GM18499 (cell line): ENCODE results near the gene SAMHD1.
"Not testable (repeated sequence)": the region's sequence is repeated elsewhere in the genome, so short reads cannot be mapped to it uniquely, and the experiment has no call there.

ENCODE experiments used
- ATAC-seq: cut with Tn5 transposase; IDR thresholded peaks from one replicate; pipeline ENCODE4 v1.9.1; 2021; ENCODE audit warnings: moderate number of reproducible peaks; ENCODE audit not compliant: insufficient read depth, unreplicated experiment

SAMHD1 gene

DNA sequence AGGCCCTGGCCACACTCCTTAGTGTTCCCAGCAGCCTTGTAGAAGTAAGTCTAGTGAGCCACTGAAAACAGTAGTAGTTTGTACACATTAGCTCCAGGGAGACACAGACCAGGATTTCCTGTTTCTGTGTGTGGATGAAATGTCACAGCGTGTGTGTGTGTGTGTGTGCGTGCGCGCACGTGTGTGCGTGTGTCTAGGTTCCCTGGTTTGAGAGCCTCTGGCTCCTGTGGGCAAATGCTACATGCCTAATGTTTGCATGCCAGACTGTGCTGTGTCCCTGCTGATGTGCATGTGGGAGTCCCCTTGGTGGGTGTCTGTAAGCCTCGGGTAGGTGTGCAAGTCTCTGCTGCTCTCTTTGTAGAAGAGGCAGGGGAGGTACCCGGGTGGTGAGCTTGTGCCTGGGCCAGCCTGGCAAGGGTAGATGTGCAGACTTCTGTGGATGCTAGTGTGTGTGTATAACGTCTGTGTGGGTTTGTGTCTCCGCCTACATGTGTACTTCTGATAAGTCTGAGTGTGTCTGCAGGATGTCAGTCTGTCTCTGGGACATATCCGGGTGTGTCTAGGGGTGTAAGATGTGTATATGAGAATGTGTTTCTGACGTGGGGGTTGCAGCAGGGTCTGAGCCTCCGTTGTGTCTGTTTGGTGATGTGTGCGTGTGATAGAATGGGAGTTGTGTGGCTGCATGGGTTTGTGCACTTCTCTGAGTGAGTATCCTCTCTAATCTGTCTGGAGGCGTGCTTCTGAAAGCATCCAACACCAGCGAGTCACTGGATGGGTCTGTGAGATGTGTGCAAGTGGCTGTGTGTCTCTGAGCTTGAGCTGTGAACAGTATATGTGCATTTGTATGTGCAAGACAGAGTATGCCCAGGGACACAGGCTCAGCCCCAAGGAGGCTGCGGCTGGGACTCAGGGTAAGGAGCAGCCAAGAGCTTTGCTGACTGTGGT lies 94.5 kb downstream of the SAMHD1 start:
- ATAC-seq = no peak

- ATAC-seq = no peak
Observed at GRCh38 chr20:36856195-36856594, 95.3 kb downstream of the SAMHD1 start.

DNA sequence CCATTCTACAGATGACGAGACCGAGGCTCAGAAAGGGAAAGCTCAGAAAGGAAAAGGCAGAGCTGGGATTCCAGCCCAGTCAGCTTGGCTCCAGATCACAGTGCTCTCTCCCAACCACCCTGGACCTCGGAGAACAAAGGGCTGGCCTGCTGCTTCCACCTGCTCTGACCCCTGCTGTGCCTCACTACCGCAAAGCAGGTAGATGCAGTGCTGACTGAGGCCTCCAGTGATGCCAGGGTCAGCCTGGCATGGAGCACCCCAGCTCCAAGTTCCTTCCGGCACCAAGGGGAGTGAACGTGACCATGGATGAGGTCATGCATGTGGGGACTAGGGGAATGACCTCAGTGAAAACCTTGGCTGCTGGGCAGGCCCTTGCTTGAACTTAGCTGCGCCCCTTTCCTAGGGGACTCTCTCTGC lies 96.3 kb downstream of the SAMHD1 start:
- ATAC-seq = no peak

GRCh38 chr20:36854348-36855240 lies 96.9 kb downstream of the SAMHD1 start:
- ATAC-seq = no peak

- ATAC-seq = no peak
Observed at GRCh38 chr20:36852187-36852586, 99.3 kb downstream of the SAMHD1 start.

DNA sequence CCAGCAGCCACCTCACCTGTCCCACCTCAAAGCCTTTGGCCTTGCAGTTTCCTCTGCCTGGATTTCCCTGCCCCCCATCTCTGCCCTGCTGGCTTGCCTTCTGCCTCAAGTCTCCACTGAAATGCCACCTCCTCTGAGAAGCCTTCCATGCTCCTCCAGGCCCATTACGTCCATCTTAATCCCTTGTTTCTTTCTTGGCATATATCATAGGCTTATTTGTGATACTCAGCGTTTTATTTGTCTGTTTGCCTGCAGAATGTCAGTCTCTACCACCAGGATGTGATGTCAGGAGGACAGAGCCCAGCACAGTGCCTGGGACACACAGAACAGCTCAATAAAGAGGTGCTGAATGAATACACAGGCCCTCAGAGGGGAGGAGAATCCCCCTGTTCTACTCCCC lies 100.0 kb downstream of the SAMHD1 start:
- no peak for ATAC-seq

DNA sequence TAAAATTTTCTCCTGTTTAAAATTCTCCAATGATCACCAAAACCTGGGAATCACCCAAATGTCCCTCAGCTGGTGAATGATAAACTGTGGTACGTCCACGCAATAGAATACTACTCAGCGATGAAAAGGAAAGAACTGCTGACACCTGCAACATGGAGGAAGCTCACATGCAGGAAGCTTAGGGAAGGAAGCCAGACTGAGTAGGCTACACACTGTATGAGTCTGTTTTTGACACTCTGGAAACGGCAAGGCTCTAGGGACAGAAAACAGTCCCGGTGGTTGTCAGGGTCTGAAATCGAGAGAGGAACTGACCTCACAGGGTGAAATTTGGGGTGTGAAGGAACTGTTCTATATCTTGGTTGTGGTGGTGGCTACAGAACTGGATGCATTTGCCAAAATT lies 100.7 kb downstream of the SAMHD1 start:
- no peak for ATAC-seq

DNA sequence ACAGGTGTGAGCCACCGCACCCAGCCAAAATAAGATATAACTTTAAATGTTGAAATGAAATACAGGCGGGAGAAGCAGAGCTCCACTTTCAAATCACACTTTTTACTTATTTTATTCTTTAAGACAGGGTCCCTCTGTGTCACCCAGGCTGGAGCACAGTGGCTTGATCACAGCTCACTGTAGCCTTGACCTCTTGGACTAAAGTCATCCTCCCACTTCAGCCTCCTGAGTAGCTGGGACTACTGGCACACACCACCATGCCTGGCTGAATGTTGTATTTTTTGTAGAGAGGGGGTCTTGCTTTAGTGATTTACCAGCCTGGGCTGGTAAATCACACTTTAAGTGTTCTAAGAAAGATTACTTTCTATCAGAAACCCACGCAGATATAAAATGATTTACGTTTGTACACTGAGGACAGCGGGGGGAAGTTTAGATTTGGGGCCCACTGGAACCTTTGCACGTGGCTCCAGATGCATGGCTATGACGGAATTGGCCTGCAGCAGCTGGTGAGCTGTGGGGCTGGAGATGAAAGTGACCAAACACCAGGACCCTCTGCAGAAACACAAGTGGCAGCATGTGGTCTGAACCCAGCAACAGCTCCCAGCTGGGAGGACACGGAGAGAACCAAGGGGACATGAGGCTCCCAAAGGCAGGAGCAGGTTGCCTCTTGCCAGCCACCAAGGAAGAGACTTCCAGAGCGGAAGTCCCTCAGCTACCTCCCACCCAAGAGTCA lies 102.0 kb downstream of the SAMHD1 start:
- ATAC-seq = no peak

- ATAC-seq = no peak
Observed at GRCh38 chr20:36848677-36849076, 102.8 kb downstream of the SAMHD1 start.

DNA sequence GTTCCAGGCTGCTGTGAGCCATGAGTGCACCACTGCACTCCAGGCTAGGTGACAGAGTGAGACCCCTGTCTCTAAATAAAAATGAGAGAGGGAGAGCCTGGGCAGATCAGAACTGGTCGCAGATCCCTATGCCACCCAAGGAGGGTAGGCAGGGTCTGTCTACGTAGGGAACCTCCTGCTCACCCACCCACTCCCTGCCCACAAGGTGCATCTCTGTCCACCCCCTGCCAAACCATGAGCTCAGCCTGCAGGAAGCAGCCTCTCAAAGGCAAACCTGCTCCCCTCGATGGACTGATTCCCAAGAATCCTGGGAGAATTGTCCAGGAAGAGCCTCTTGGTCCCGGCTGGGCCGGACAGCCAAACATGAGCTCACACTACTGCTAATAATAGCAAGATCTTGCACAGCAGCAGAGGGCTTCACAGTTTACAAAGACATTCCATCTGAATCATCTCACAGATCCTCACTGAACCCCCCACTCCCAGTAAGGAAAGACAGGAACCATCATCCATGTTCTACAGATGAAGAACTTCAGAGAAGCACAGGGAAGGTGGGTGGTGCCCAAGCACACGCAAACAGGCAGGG lies 103.3 kb downstream of the SAMHD1 start:
- ATAC-seq = no peak

GRCh38 chr20:36847710-36848040 lies 103.8 kb downstream of the SAMHD1 start:
- no peak for ATAC-seq

DNA sequence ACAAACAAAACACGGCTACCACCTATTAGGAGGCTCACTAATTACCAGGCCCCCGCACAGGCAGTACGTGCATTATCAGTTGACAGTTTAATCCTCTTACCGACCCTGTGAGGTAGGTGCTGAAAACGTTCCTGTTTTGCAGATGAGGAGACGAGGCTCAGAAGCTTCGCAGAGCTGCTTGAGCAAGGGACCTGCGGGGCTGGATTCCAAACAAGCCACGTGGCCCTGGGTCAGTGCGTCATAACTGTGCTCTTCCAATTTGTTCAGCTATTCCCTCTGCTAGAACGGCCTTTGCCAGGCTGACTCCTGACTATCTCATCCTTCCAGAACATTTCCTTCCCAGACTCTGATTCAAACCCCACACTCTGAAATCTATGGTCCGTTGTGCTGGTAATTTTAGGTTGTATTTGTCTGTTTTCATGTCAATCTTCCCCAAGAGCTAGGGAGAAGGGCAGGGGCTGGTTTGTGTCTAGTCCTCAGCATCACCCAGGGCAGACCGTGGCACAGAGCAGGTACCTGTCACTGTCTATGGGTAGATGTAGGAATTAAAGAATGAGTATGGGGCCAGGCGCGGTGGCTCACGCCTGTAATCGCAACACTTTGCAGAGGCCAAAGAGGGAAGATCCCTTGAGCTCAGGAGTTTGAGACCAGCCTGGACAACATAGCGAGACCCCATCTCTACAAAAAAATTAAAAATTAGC lies 104.3 kb downstream of the SAMHD1 start:
- ATAC-seq = no peak

DNA sequence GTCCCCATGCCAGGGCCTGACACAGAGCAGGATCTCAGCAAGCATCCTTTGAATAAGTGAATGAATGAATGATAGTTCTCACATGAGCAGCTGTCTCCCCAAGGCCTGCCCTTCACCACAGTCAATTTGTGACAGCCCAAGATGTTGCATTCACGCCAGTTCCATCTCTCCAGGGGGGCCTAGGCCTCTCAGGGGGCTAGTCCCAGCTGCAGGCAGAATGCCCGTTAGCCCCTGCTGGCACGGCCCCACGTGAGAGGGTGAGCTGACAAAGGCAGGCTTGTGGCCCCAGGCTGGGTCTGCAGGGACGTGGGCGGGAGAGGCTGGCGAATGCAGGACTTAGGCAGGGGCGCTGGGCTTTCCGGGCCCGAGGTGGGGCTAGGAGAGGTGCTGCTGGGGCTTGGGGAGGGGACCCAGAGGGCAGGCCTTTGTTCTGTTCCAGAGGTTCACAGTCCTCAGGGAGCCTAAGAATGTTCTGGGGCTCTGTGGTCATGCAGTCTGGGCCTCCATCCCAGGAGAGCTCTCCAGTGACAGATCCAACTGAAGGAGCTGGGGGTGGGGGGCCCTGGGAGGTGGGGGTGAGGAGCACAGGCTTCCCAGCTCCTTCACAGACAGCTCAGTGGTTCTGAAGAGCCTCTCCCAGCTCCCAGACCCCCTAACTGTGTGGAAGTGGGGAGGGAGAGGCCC lies 106.1 kb downstream of the SAMHD1 start:
- no peak for ATAC-seq

GRCh38 chr20:36841030-36841429 lies 110.5 kb downstream of the SAMHD1 start:
- ATAC-seq = not testable (repeated sequence)
